OCI-LY3 (cell line): ENCODE data around the gene EML1.

Experiments
- H2AFZ ChIP-seq: fragments of 200-600, 300-600 bp; shearing (Covaris generic); 2 replicates; pipeline ENCODE4 v1.6.0; 2014; ENCODE audit warnings: antibody characterized with exemption, low read depth, low read length
- H3K27ac ChIP-seq: fragments of 200-600, 300-600 bp; sonication (generic); 2 replicates; pipeline ENCODE4 v1.5.1; 2014; ENCODE audit warnings: mild to moderate bottlenecking, low read length, moderate library complexity, mixed read lengths
- H3K27me3 ChIP-seq: fragments of 200-600, 300-600 bp; sonication (generic); 2 replicates; pipeline ENCODE4 v1.6.1; 2014; ENCODE audit warnings: low read depth, low read length, mixed read lengths
- H3K36me3 ChIP-seq: fragments of 200-600, 300-600 bp; sonication (generic); replicated peaks from 2 replicates; pipeline ENCODE3; 2014; ENCODE audit warnings: low read depth, low read length, mixed read lengths
- H3K4me1 ChIP-seq: fragments of 300-600, 200-600 bp; sonication (generic); 2 replicates; pipeline ENCODE4 v1.6.1; 2014; ENCODE audit warnings: low read length, mixed read lengths
- H3K4me2 ChIP-seq: fragments of 200-600, 300-600 bp; sonication (generic); 2 replicates; pipeline ENCODE4 v1.6.1; 2014; ENCODE audit warnings: low read length, mixed read lengths
- H3K4me3 ChIP-seq: fragments of 300-600, 200-600 bp; sonication (generic); 2 replicates; pipeline ENCODE4 v1.5.1; 2014; ENCODE audit warnings: antibody characterized with exemption, mild to moderate bottlenecking, low read length, moderate library complexity
- H3K79me2 ChIP-seq: fragments of 300-600, 200-600 bp; shearing (Covaris generic); 2 replicates; pipeline ENCODE4 v1.6.1; 2014; ENCODE audit warnings: mild to moderate bottlenecking, low read length, mixed read lengths
- H3K9ac ChIP-seq: fragments of 300-600, 200-600 bp; shearing (Covaris generic); 2 replicates; pipeline ENCODE4 v1.6.0; 2014; ENCODE audit warnings: mild to moderate bottlenecking, low read length, moderate library complexity
- H3K9me3 ChIP-seq: fragments of 200-600, 300-600 bp; shearing (Covaris generic); 2 replicates; pipeline ENCODE4 v1.6.1; 2014; ENCODE audit warnings: low read length, mixed read lengths; ENCODE audit not compliant: insufficient read depth
- H4K20me1 ChIP-seq: fragments of 200-600, 300-600 bp; sonication (generic); 2 replicates; pipeline ENCODE4 v1.6.1; 2016; ENCODE audit warnings: low read length, mixed read lengths; ENCODE audit not compliant: insufficient read depth
- EZH2phosphoT487 ChIP-seq: fragments of 200-600 bp; shearing (Covaris generic); IDR thresholded peaks from 2 replicates; pipeline ENCODE4 v1.6.1; 2018; ENCODE audit warnings: antibody characterized with exemption, mixed run types, low read depth
- TF ChIP-seq, protein P1 (sequence below): fragments of 200-600, 300-600 bp; sonication (generic); IDR thresholded peaks from 2 replicates; pipeline ENCODE4 v1.5.1; 2014; ENCODE audit warnings: antibody characterized with exemption, low read length, low read depth

Gene EML1

DNA sequence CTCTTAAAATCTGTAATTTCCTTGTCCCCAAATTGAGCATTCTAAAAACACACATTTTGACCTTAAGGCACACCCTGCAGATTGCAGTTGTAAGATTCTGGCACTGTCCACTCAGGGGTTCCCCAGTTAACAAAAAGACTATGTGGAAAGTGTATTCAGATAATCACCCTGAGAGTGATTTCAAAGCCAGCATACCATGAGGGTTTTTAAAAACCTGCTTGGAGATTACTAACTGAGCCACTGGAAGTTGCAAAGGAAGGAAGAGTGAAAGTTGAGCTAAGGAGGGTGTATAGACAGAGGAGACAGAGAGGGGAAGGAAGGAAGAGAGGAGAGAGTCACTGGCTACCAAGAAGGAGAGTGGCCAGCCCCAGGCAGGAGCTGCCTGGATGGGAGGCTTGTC, 82.6 kb downstream of the EML1 start:
- Histone ChIP-seq H3K27me3 (no peaks in the 10 kb centered on the region), H3K9me3 (no peaks in the 10 kb centered on the region), H4K20me1 (no peaks in the 10 kb centered on the region), H3K36me3 (peaks cover 24% of the 10 kb centered on the region), H3K4me2 (no peak overlapping the region), H3K79me2 (no peaks in the 10 kb centered on the region; the same call in 1 of the 2 replicates), H3K9ac (no peak overlapping the region), H3K4me1 (peaks cover 10% of the 10 kb centered on the region; the same call in 1 of the 2 replicates), H2AFZ (no peak overlapping the region), H3K27ac (no peak overlapping the region), H3K4me3 (no peak overlapping the region)
- TF ChIP-seq, protein P1, sequence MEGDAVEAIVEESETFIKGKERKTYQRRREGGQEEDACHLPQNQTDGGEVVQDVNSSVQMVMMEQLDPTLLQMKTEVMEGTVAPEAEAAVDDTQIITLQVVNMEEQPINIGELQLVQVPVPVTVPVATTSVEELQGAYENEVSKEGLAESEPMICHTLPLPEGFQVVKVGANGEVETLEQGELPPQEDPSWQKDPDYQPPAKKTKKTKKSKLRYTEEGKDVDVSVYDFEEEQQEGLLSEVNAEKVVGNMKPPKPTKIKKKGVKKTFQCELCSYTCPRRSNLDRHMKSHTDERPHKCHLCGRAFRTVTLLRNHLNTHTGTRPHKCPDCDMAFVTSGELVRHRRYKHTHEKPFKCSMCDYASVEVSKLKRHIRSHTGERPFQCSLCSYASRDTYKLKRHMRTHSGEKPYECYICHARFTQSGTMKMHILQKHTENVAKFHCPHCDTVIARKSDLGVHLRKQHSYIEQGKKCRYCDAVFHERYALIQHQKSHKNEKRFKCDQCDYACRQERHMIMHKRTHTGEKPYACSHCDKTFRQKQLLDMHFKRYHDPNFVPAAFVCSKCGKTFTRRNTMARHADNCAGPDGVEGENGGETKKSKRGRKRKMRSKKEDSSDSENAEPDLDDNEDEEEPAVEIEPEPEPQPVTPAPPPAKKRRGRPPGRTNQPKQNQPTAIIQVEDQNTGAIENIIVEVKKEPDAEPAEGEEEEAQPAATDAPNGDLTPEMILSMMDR = no peak
- TF ChIP-seq EZH2phosphoT487 = no peak

DNA sequence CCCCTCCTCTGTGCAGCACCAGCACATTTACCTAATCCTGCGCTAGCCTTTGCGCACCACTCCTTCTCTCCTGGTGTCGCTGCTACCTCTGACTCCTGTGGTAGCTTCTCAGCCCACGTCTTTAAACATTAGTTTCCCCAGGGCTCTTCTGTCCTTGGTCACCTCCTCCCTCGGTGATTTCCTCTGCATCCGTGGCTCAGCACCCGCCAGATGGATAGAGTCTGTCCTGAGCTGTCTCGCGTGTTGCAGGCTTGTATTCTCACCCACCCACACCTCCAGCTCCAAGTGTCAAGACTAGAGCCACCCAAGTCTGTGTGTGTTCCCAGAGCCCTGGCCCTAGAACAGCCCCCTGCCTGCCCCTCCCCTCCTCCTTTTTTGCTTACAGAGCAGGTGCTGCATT, 83.2 kb downstream of the EML1 start:
- no peak for TF ChIP-seq EZH2phosphoT487
- TF ChIP-seq, protein P1 = no peak
- no peak overlapping the region for H3K4me2 ChIP-seq
- no peak overlapping the region for H3K9ac ChIP-seq
- H3K27me3 ChIP-seq = no peaks in the 10 kb centered on the region
- H3K79me2 ChIP-seq = no peaks in the 10 kb centered on the region; the same call in 1 of the 2 replicates
- peaks cover 27% of the 10 kb centered on the region for H3K36me3 ChIP-seq
- no peaks in the 10 kb centered on the region for H3K9me3 ChIP-seq
- no peak overlapping the region for H3K4me3 ChIP-seq
- H2AFZ ChIP-seq = no peak overlapping the region
- H3K27ac ChIP-seq = no peak overlapping the region
- no peaks in the 10 kb centered on the region for H4K20me1 ChIP-seq
- H3K4me1 ChIP-seq = peaks cover 10% of the 10 kb centered on the region; the same call in 1 of the 2 replicates

DNA sequence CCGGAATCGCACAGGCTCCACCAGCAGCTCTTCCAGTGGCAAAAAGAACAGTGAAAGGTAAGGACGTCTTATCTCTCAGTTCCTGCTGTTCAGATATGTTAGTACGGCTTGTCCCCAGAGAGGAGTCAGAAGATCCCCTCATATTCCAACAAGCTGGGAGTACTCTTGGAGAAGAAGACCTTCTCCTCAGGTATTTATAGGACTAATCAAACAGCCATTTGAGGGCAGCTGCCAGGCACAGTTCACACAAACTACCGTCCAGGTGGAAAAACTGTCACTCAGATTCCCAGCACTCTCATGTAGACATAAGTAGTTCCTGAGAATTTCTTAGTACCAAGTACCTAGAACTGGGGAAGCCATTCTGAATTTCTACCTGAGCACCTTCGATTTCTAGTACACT, 85.3 kb downstream of the EML1 start:
- peaks cover 30% of the 10 kb centered on the region for H3K36me3 ChIP-seq
- H3K4me3 ChIP-seq = no peak overlapping the region
- no peak for TF ChIP-seq EZH2phosphoT487
- TF ChIP-seq, protein P1 = no peak
- H3K27me3 ChIP-seq = no peaks in the 10 kb centered on the region
- no peak overlapping the region for H3K9ac ChIP-seq
- H2AFZ ChIP-seq = no peak overlapping the region
- no peaks in the 10 kb centered on the region for H3K9me3 ChIP-seq
- H3K79me2 ChIP-seq = no peaks in the 10 kb centered on the region
- no peak overlapping the region for H3K4me2 ChIP-seq
- peaks cover 21% of the 10 kb centered on the region for H3K4me1 ChIP-seq
- no peaks in the 10 kb centered on the region for H4K20me1 ChIP-seq
- H3K27ac ChIP-seq = no peak overlapping the region

DNA sequence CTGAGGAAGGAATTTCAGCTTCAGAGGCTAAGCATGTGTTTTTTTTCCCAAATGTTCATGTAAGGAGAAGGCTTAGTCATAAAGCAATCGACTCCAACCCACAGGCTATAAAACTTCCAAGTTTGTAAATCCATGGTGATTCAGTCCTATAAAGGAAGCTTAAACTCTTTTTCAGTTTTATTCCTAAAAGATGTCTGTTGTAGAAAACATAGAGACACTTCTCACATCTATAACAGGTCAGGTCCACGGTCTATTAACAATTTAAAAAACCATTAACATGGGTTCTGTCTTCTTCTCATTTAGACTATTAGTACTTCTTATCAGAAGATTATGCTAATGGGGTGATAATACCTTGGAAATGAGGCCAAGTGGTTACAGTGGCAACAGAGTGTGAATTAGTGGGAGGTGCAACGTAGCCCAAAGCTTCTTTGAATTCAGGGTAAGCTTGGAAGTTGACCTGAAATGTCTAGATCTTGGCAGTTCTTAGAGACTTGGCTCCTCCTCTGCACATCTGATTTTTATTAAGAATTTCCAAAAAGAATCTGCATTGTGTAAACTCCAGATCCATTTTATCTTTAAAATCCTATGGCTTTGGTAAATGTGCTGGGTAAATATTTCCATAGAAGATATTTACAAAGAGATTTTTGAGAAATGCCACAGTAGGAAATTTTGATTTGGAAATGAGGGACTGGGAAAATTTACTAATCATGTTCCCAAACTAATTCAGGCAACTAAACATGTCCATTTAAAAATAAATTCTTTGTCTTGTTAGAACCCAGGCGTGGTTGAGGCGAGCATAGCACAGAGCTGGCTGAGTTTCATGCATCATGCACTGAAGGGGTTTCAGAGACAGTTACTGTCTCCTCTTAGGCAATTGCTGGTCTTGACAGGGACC, 86.4 kb downstream of the EML1 start:
- Histone ChIP-seq H4K20me1 (no peaks in the 10 kb centered on the region), H3K9ac (no peak overlapping the region), H3K27me3 (no peaks in the 10 kb centered on the region), H3K4me3 (no peak overlapping the region), H3K36me3 (peaks cover 32% of the 10 kb centered on the region), H2AFZ (no peak overlapping the region), H3K27ac (no peak overlapping the region), H3K4me1 (peaks cover 32% of the 10 kb centered on the region), H3K4me2 (no peak overlapping the region), H3K9me3 (no peaks in the 10 kb centered on the region), H3K79me2 (no peaks in the 10 kb centered on the region)
- no peak for TF ChIP-seq EZH2phosphoT487
- TF ChIP-seq, protein P1 = no peak
